Measurements from ENCODE around the gene ETHE1.

The ETHE1 gene

GRCh38 chr19:43478323-43478722, 48.7 kb downstream of the ETHE1 start:
- Histone ChIP-seq H3K9me3 (replicated peaks in 1 of 2; ENCODE audit: control insufficient read depth in 2 of 2, insufficient read depth in 1 of 2, low read depth in 1 of 2, low read length in 2 of 2) (no peaks in the 10 kb centered on the region), H3K18ac (ENCODE audit: low read length) (no peak overlapping the region), H4K91ac (ENCODE audit: low read depth, low read length, poor library complexity) (no peak overlapping the region), H2BK15ac (ENCODE audit: low read length) (no peak overlapping the region), H3K14ac (ENCODE audit: low read length) (no peak overlapping the region), H3K4me3 (ENCODE audit: low read length in 2 of 2) (no peak overlapping the region), H2BK12ac (ENCODE audit: low read length) (no peak overlapping the region), H3K9ac (ENCODE audit: low read depth, low read length, poor library complexity) (no peak overlapping the region), H3K36me3 (replicated peaks in 1 of 2; ENCODE audit: control insufficient read depth in 2 of 2, insufficient read depth in 2 of 2, low read length in 2 of 2) (peaks cover 2 to 5% of the 10 kb centered on the region in 2 donors), H3K27me3 (ENCODE audit: control insufficient read depth in 3 of 3, insufficient read depth in 3 of 3, low read depth in 1 of 3, low read length in 3 of 3) (peaks cover 0 to 4% (median 0%) of the 10 kb centered on the region in 3 experiments), H2BK5ac (ENCODE audit: low read length) (no peak overlapping the region), H2AFZ (ENCODE audit: low read length) (no peak overlapping the region), H3K27ac (replicated peaks; ENCODE audit: low read length) (no peak overlapping the region), H4K8ac (ENCODE audit: low read depth, low read length) (no peak overlapping the region), H3K4me1 (ENCODE audit: control insufficient read depth in 2 of 2, insufficient read depth in 1 of 2, low read depth in 1 of 2, low read length in 2 of 2) (no peaks in the 10 kb centered on the region), H3K4ac (ENCODE audit: low read length) (no peak overlapping the region), H2AK5ac (ENCODE audit: low read depth, low read length) (no peak overlapping the region), H3K4me2 (ENCODE audit: insufficient read depth, low read length, poor library complexity, severe bottlenecking) (no peak overlapping the region), H3K79me1 (ENCODE audit: low read depth, low read length) (no peaks in the 10 kb centered on the region), H3K23ac (ENCODE audit: low read depth, low read length, poor library complexity) (no peak overlapping the region), H2BK120ac (ENCODE audit: low read depth, low read length) (no peak overlapping the region)
- DNase-seq (ENCODE audit: low spot score): no peak
- WGBS, 2 donors (ENCODE audit: extremely low coverage in 2 of 2, insufficient read length in 2 of 2, insufficient replicate concordance in 1 of 2): no CpG with 5 or more reads among the region's 3 CpGs

DNA sequence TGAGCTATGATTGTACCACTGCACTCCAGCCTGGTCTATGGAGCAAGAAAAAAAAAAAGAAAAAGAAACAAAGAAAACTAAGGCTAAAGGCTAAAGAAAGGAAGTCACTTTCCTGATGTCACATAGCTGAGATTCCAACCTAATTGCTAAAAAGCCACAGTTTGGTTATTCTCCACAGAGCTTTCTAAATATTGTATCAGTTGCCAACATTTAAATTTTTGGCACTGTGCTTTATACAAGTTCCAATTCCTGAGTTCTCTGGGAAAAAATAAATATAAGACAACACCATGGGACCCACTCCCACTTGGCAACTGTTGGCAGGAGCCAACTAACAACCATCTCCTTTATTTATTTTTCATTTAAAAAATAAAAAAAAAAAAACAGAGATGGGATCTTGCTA, 50.4 kb downstream of the ETHE1 start:
- Histone ChIP-seq H2AK5ac (ENCODE audit: low read depth, low read length) (no peak overlapping the region), H3K14ac (ENCODE audit: low read length) (no peak overlapping the region), H3K4ac (ENCODE audit: low read length) (no peak overlapping the region), H2BK120ac (ENCODE audit: low read depth, low read length) (no peak overlapping the region), H3K36me3 (replicated peaks in 1 of 2; ENCODE audit: control insufficient read depth in 2 of 2, insufficient read depth in 2 of 2, low read length in 2 of 2) (peaks cover 2 to 5% of the 10 kb centered on the region in 2 donors), H3K4me2 (ENCODE audit: insufficient read depth, low read length, poor library complexity, severe bottlenecking) (no peak overlapping the region), H2BK12ac (ENCODE audit: low read length) (no peak overlapping the region), H2BK15ac (ENCODE audit: low read length) (no peak overlapping the region), H2BK5ac (ENCODE audit: low read length) (no peak overlapping the region), H3K23ac (ENCODE audit: low read depth, low read length, poor library complexity) (no peak overlapping the region), H3K18ac (ENCODE audit: low read length) (no peak overlapping the region), H3K27me3 (ENCODE audit: control insufficient read depth in 3 of 3, insufficient read depth in 3 of 3, low read depth in 1 of 3, low read length in 3 of 3) (peaks cover 0 to 4% (median 0%) of the 10 kb centered on the region in 3 experiments), H3K4me1 (ENCODE audit: control insufficient read depth in 2 of 2, insufficient read depth in 1 of 2, low read depth in 1 of 2, low read length in 2 of 2) (no peaks in the 10 kb centered on the region), H3K79me1 (ENCODE audit: low read depth, low read length) (no peaks in the 10 kb centered on the region), H4K8ac (ENCODE audit: low read depth, low read length) (no peak overlapping the region), H3K9me3 (replicated peaks in 1 of 2; ENCODE audit: control insufficient read depth in 2 of 2, insufficient read depth in 1 of 2, low read depth in 1 of 2, low read length in 2 of 2) (no peaks in the 10 kb centered on the region), H2AFZ (ENCODE audit: low read length) (no peak overlapping the region), H3K27ac (replicated peaks; ENCODE audit: low read length) (no peak overlapping the region), H3K4me3 (ENCODE audit: low read length in 2 of 2) (no peak overlapping the region), H3K9ac (ENCODE audit: low read depth, low read length, poor library complexity) (no peak overlapping the region), H4K91ac (ENCODE audit: low read depth, low read length, poor library complexity) (no peak overlapping the region)
- DNase-seq (ENCODE audit: low spot score): no peak

DNA sequence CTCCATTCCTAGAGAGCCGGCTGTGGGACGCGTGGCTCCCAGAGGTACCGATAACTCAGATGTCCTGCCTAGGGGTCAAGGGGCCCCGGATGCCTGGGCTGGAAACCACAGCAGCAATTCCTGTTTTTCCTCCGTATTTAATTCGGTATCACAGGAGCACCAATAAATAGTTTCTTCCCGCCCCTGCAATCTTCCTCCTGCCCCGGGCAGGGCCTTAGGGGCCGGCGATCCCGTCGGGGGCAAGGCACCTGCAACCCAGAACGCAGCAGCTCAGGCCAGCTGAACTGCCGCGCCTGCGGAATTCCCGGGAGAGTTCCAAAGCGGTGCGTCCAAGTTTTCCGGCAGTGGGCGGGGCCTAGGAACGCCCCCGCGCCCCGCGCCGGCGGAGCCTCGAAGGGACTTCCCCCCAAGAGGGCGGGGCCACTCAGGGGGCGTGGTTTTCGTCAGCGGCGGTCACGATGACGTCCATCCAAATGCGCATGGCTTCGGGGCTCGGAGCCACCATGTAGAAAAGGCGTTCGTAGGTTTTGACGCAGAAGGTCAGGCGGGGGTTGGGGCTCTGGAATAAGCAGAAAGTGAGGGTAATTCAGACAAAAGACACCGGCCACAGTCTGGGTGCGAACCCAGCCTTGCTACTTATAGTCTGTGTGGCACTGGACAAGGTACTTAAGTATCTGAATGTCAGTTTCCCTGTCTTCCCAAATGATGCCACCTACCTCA, 51.9 kb downstream of the ETHE1 start:
- no peak overlapping the region for H3K9ac ChIP-seq (ENCODE audit: low read depth, low read length, poor library complexity)
- no peak overlapping the region for H4K91ac ChIP-seq (ENCODE audit: low read depth, low read length, poor library complexity)
- H2AFZ ChIP-seq (ENCODE audit: low read length): peak overlapping the region; percentile 92
- no peak overlapping the region for H3K27ac ChIP-seq (replicated peaks; ENCODE audit: low read length)
- no peak overlapping the region for H2AK5ac ChIP-seq (ENCODE audit: low read depth, low read length)
- no peak overlapping the region for H3K23ac ChIP-seq (ENCODE audit: low read depth, low read length, poor library complexity)
- H3K14ac ChIP-seq (ENCODE audit: low read length): no peak overlapping the region
- H4K8ac ChIP-seq (ENCODE audit: low read depth, low read length): no peak overlapping the region
- no peak overlapping the region for H2BK15ac ChIP-seq (ENCODE audit: low read length)
- H3K18ac ChIP-seq (ENCODE audit: low read length): peak overlapping the region; percentile 84
- peaks cover 2 to 5% of the 10 kb centered on the region in 2 donors for H3K36me3 ChIP-seq (replicated peaks in 1 of 2; ENCODE audit: control insufficient read depth in 2 of 2, insufficient read depth in 2 of 2, low read length in 2 of 2)
- H3K4me1 ChIP-seq (ENCODE audit: control insufficient read depth in 2 of 2, insufficient read depth in 1 of 2, low read depth in 1 of 2, low read length in 2 of 2): no peaks in the 10 kb centered on the region
- H3K4ac ChIP-seq (ENCODE audit: low read length): no peak overlapping the region
- no peaks in the 10 kb centered on the region for H3K79me1 ChIP-seq (ENCODE audit: low read depth, low read length)
- DNase-seq (ENCODE audit: low spot score): peak; percentile 95
- no peaks in the 10 kb centered on the region for H3K9me3 ChIP-seq (replicated peaks in 1 of 2; ENCODE audit: control insufficient read depth in 2 of 2, insufficient read depth in 1 of 2, low read depth in 1 of 2, low read length in 2 of 2)
- peak overlapping the region; percentile 43 to 64 for H3K4me3 ChIP-seq (ENCODE audit: low read length in 2 of 2)
- peak overlapping the region; percentile 21 for H2BK5ac ChIP-seq (ENCODE audit: low read length)
- no CpG with 5 or more reads among the region's 46 CpGs for WGBS, 2 donors (ENCODE audit: extremely low coverage in 2 of 2, insufficient read length in 2 of 2, insufficient replicate concordance in 1 of 2)
- peaks cover 0 to 4% (median 0%) of the 10 kb centered on the region in 3 experiments for H3K27me3 ChIP-seq (ENCODE audit: control insufficient read depth in 3 of 3, insufficient read depth in 3 of 3, low read depth in 1 of 3, low read length in 3 of 3)
- H2BK120ac ChIP-seq (ENCODE audit: low read depth, low read length): no peak overlapping the region
- peak overlapping the region; percentile 81 for H3K4me2 ChIP-seq (ENCODE audit: insufficient read depth, low read length, poor library complexity, severe bottlenecking)
- no peak overlapping the region for H2BK12ac ChIP-seq (ENCODE audit: low read length)

DNA sequence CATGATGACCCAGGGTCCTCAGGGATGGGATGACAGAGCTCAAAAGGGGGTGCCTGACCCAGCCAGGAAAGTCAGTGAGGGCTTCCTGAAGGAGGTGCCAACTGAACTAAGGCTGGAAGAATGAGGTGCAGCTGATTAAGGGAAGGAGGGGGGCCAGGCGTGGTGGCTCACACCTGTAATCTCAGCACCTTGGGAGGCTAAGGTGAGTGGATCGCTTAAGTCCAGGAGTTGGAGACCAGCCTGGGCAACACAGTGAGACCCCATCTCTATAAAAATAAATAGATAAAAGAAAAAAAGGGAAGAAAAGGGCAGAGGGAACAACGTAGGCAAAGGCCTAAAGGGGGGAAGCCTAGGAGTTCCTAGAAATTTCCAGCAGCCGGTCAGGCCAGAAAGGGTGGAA, 52.5 kb downstream of the ETHE1 start:
- Histone ChIP-seq H3K36me3 (replicated peaks in 1 of 2; ENCODE audit: control insufficient read depth in 2 of 2, insufficient read depth in 2 of 2, low read length in 2 of 2) (peaks cover 2 to 5% of the 10 kb centered on the region in 2 donors), H3K79me1 (ENCODE audit: low read depth, low read length) (no peaks in the 10 kb centered on the region), H3K4me2 (ENCODE audit: insufficient read depth, low read length, poor library complexity, severe bottlenecking) (no peak overlapping the region), H3K18ac (ENCODE audit: low read length) (no peak overlapping the region), H3K4me3 (ENCODE audit: low read length in 2 of 2) (no peak overlapping the region), H2AFZ (ENCODE audit: low read length) (peak overlapping the region; percentile 92), H2BK120ac (ENCODE audit: low read depth, low read length) (no peak overlapping the region), H2BK15ac (ENCODE audit: low read length) (no peak overlapping the region), H2BK5ac (ENCODE audit: low read length) (peak overlapping the region; percentile 21), H4K8ac (ENCODE audit: low read depth, low read length) (no peak overlapping the region), H3K23ac (ENCODE audit: low read depth, low read length, poor library complexity) (no peak overlapping the region), H2AK5ac (ENCODE audit: low read depth, low read length) (no peak overlapping the region), H2BK12ac (ENCODE audit: low read length) (no peak overlapping the region), H4K91ac (ENCODE audit: low read depth, low read length, poor library complexity) (no peak overlapping the region), H3K4me1 (ENCODE audit: control insufficient read depth in 2 of 2, insufficient read depth in 1 of 2, low read depth in 1 of 2, low read length in 2 of 2) (no peaks in the 10 kb centered on the region), H3K27ac (replicated peaks; ENCODE audit: low read length) (no peak overlapping the region), H3K9ac (ENCODE audit: low read depth, low read length, poor library complexity) (no peak overlapping the region), H3K27me3 (ENCODE audit: control insufficient read depth in 3 of 3, insufficient read depth in 3 of 3, low read depth in 1 of 3, low read length in 3 of 3) (peaks cover 0 to 4% (median 0%) of the 10 kb centered on the region in 3 experiments), H3K4ac (ENCODE audit: low read length) (no peak overlapping the region), H3K9me3 (replicated peaks in 1 of 2; ENCODE audit: control insufficient read depth in 2 of 2, insufficient read depth in 1 of 2, low read depth in 1 of 2, low read length in 2 of 2) (no peaks in the 10 kb centered on the region), H3K14ac (ENCODE audit: low read length) (no peak overlapping the region)
- WGBS, 2 donors (ENCODE audit: extremely low coverage in 2 of 2, insufficient read length in 2 of 2, insufficient replicate concordance in 1 of 2): no CpG with 5 or more reads among the region's 4 CpGs
- no peak for DNase-seq (ENCODE audit: low spot score)

Data from neuronal stem cell (in vitro differentiated cells).